GM19395 (cell line): Measurements from ENCODE around the gene PPIP5K1.
"Not testable (repeated sequence)": the region's sequence is repeated elsewhere in the genome, so short reads cannot be mapped to it uniquely, and the experiment has no call there.

Experiments used
- ATAC-seq: cut with Tn5 transposase; IDR thresholded peaks from one replicate; pipeline ENCODE4 v1.9.1; 2021; ENCODE audit warnings: mild to moderate bottlenecking, moderate library complexity; ENCODE audit not compliant: unreplicated experiment

The PPIP5K1 gene

DNA sequence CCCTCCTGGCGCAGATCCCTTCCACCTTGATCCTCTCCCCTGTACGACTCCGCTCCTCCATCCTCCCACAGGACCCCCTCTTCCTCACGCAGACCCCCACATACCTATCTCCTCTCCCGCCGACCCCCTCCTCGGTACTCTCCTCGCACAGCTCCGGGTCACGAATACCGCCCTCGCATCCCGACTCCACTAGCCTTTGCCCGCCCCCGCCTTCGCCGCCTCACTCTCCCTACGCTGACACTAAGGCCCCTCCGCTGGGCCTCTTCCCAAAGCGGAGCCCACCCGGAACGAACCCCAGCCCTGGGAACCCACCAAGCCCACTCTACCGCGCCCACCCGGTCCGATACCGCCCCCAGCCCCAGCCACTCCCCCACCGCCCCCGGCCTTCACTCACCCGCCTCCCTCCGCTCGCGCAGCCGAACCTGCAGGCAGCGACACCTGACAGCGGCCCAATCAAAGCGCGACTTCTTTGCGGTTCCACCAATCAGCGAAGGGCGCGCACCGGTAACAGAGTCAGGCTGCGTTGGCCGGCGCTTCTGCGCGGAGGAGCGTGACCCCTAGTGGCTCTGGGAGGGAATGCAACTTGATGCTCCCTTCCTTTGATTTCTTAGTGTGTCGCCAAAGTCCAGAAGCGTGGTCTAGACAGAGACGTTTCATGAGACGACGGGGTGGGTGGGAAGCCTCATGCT lies at the start of gene PPIP5K1:
Gene PPIP5K1 (minus strand): TSS at position 431 of the 689 bp plus-strand sequence. CDS start 5,704 bp downstream, outside the sequence.
- peak; percentile 95 for ATAC-seq

DNA sequence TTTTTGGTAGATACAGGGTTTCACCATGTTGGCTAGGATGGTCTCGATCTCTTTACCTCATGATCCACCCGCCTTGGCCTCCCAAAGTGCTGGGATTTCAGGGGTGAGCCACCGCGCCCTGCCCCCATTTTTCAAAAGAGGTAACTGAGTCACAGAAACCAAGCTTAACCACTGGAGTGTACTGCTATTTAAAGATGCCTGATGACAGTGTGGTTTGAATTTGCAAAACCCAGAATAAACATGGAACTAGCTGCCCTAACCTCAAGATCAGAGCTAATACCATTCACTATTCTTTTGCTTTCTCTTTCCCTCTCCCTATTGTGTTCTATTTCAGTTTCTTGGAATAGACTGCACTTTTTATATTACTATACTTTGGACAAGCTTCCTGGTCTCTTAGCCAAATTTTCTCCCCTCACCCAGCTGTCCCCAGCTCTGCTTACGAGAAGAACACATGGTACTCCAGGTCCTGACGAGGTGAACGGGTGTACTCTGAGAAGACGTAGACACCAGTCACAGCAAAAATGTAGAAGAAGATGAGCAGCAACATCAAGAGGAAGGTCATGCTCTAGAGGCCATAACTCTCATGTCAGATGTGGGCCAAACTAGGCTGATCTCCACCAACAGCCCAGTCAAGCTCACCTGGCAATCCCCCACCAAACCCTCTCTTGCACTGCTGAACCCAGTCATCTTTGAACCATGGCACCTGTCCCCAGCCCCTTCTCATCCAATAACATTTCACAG lies 48.6 kb upstream of the PPIP5K1 start:
- not testable (repeated sequence) for ATAC-seq

DNA sequence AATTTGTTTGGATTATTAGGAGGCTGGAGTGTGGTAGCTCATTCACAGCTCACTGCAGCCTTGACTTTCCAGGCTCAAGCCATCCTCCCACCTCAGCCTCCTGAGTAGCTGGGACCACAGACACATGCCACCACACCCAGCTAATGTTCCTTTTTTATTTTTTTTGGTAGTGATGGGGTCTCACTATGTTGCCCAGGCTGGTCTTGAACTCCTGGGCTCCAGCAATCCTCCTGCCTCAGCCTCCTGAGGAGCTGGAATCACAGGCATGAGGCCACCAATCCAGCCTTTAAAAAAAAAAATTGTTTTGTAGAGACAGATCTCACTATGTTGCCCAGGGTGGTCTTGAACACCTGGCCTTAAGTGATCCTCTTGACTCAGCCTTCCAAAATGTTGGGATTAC lies 36.9 kb upstream of the PPIP5K1 start:
- ATAC-seq: not testable (repeated sequence)

DNA sequence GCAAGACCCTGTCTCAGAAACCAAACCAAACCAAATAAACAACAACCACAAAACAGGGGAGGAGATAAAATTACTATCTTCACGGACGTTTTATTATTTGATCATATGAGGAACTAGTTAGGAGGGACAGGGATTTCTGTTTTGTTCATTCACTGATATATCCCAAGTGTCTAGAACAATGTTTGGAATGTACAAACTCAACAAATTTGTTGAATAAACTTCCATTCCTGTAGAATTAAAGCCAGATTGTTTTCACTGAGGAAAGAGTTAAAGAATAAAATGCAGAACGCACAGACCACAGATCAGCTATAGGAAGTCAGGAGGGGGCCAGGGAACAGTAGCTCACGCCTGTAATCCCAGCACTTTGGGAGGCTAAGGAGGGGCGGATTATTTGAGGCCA lies 35.1 kb upstream of the PPIP5K1 start:
- no peak for ATAC-seq

DNA sequence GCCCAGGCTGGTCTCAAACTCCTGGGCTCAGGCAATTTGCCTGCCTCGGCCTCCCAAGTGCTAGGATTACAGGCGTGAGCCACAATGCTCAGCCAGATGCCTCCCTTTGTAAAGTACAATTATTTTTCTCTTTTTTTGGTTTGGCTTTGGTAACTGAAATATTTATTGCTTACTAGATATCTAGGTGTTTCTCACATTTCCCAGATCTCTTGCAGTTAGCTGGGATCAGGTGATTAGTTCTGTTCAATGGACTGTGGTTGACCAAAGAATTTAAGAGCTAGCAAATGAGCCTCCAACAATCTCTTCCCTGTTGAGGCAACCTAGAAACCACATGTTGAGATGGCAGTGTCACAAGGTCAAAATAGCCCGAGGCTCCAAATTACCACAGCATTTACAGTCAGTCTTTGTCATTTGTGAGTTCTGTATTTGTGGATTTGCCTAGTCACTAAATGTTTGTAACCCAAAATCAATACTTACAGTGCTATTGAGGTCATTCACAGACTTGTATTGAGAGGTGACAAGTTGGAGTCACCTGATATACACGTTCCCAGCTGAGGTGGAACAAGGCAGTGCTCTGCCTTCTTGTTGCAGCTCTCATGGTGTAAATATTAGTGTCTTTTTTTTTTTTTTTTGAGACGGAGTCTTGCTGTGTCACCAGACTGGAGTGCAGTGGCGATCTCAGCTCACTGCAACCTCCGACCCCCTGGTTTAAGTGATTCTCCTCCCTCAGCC lies 32.2 kb upstream of the PPIP5K1 start:
- ATAC-seq: not testable (repeated sequence)

DNA sequence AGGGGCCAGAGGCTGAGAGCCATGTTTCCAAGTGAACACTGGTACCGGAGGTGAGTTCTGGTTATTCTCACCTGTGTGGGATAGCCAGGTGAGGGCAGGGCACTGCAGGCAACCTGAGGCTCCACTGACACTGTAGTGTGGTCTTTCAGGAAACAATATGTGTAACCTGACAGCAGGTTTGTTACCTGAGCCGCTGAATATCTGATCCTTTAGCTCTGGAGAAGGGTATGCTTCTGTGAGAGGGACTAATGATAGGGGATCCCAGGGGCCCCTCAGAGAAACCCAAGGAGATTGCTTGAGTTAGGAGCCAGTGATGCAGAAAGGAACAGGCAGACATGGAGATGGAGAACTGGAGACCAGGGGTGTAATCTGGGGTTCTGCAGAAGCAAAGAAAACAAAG lies 28.7 kb upstream of the PPIP5K1 start, which contains the start of gene STRC:
Gene STRC (minus strand): TSS at position 101 of the 400 bp plus-strand sequence. CDS start 78 bp downstream, at position 23.
- not testable (repeated sequence) for ATAC-seq

DNA sequence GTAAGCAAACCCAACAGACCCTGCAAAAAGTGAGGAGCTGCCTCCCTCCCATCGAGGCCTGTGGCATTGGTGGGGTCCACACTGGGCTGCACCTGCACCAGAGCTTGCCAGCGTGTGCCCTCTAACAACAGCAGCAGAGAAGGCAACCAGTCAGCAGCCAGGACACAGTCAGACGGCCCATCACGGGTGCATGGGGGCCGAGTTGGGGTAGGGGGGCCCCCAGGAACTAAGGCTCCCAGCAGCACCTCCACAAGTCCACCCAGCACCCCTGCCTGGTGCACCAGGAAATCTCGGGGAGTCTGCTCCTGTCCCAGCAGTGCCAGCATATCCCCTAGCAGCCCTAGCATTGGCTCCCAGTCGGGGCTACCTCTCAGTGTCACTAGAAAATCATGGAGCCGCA lies 27.7 kb upstream of the PPIP5K1 start:
- ATAC-seq: not testable (repeated sequence)

DNA sequence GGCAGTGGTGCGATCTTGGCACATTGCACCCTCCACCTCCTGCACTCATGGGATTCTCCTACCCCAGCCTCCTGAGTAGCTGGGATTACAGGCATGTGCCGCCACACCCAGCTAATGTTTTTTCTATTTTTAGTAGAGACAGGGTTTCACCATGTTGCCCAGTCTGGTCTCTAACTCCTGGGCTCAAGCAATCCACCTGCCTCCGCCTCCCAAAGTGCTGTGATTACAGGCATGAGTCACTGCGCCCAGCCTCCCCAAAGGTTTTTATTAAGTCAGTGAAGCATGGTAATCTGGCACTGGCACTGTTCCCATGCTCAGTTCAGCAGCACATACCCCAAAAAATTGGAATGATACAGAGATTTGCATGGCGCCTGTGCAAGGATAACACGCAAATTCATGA lies 12.2 kb upstream of the PPIP5K1 start:
- not testable (repeated sequence) for ATAC-seq

DNA sequence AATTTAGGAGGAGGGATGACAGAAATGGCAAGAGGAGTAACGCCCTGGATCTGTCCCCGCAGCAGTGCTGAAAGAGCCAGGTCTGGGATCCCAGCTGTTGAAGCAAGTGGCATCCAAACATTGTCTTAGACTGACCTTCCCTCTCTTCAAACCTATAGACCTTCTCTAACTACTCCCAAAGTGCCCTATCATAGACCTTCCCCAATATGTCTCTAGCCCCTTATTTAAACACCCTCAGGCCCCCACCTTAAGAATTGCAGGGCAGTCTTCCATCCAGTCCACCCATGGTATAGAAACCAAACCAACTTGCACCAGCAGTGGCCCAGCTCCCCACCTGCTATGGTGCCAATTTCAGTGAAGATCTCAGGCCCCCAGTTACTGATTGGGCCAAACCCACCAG lies 10.2 kb upstream of the PPIP5K1 start:
- not testable (repeated sequence) for ATAC-seq

DNA sequence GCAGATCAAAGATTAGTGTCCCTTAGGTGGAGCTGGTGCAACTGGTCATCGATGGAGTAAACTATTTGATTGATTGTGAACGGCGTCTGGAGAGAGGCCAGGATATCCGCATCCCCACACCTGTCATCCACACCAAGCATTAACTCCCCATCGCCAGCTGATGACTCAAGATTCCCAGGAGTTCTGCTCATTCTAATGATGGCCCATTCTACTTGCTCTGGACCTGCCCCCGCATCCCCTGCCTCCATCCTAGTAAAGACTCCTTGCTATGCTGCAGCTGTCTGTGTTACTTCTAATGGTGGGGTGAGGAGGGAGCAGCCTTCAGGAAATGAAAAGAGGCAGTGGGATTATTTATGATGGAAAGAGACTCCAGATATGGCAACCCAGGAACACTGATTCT lies 9.1 kb upstream of the PPIP5K1 start:
- ATAC-seq: not testable (repeated sequence)

DNA sequence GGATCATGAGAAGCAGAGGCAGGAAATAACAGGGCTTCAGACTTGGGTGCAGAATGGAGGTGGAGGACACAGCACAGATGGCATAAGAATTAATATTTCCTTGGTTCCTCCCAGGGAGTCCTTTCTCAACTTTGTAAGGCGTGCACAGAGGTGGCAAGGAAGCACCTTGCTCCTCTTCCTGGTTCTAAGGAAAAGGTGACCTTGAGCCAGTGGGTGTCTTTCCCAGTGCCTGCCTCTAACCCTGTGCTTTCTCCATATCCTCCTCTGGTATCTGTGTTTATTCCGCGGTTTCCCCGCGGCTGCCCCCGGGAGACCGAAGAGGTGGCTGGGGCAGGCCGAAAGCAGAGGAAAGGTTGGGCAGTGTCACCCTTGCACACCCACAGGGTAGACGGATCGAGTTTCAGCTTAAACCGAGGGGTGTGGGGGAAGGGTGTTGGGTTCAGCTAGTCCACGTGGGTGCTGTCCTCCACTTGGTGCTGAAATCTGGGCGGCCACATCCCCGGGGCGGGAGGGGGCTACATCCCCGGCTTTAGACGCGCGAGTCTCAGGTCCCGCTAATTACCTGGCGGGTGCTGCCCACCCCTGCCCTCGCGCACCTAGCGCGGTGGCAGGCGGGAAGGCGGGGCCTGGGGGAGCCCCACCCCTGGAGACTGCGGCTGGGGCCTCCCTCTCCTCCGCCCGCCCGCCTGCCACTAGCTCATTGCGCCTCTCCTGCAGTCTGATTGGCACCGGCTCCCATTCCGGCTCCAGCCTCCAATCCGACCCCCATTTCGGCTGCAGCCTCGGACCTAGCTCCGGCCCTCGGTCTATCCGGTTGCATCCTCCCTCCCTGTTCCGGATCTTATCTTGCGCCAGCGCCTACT lies 3.6 kb upstream of the PPIP5K1 start, which contains the start of gene CKMT1B:
Gene CKMT1B (plus strand): TSS at position 700 of the 863 bp plus-strand sequence. CDS start 192 bp downstream, outside the sequence.
- ATAC-seq: not testable (repeated sequence)

DNA sequence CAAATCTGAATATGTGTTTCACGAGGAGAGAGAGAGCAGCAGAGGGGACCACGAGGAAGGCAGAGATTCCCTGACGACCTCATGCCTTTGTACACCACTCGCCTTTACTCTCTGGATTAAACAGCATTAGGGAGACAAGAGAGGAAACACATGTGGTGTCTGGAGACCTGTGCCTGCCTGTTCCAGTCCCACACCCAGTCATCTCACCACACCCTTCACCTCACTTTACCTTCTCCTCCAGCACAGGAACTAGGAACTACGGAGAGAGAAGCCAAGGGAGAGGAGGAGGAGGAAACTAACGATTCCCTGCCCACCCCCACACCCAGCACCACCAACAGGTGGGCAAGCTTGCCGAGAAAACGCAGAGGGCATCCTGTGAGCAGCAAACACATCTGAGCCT lies 2.8 kb upstream of the PPIP5K1 start:
- not testable (repeated sequence) for ATAC-seq

DNA sequence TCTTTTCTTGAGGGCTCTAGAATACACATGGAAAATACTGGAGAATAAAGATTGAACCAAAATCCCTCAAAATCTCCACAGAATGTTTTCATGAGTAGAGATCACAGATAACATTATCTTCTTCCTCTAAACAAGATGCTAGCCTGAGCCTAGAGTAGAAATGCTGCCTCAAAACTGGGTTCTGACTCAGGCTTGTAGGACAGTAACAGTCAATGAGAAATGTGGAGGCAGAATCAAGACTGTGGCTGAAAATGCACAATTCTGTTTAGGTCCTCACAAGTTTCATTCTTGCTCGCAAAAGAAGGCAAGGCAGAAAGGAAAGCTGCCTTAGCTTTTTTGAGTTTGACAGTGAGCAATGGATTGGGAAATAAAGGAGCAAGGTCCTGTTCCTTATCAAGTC lies 15.4 kb downstream of the PPIP5K1 start:
- ATAC-seq: not testable (repeated sequence)

DNA sequence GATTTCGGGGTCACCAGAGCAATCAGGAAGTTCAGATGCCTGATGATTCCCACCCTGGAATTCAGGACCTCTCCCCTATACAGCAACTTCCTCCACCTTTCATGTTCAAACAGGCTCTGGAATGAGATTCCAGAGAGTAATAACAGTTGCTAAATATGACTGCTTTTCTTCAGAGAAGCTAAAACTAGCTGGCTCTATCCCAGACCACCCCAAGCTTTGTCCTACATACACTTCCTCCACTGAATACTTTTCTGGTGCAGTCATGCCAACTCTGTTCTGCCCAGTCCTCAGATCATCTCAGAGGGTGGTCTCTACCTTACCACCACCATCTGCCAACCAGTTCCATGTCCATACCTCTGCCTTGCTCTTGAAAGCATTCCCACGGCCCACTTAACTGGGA lies 23.4 kb downstream of the PPIP5K1 start:
- not testable (repeated sequence) for ATAC-seq

DNA sequence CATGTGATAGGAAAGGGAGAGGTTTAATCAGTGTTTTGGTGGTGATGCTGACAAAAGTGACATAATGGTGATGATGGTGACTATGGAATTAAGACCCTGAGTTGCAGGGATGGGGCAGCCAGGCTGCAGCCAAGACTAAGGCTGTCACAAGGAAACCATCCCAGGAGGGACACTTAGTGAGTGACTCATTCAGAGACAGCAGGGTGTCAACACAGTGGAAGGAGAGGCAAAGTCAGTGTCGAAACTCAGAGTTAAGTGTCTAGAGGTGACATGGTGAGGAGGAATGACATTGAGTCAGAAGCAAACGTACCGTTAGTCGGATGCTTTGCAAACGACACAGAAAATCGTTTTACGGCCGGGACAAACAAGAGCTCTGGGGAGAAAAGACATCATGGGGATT lies 26.2 kb downstream of the PPIP5K1 start:
- not testable (repeated sequence) for ATAC-seq

DNA sequence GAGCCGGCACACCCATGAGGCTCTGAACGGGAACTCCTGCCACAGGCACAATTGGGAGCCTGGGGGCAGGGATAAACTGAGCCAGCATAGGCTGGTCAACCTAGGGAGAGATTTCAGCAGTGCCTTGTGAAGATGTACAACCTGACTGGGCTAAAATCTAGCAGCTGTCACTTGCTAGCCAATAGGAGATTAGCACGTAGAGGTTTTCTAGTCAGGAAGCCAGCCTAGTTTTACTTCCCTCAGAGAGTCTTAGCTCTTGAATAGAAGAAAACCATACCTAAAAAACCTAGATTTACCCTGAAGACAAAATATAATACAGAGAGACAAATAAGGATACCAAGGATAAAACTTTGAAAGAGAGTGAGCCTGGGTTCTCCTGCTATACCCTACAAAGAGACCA lies 27.3 kb downstream of the PPIP5K1 start:
- not testable (repeated sequence) for ATAC-seq

DNA sequence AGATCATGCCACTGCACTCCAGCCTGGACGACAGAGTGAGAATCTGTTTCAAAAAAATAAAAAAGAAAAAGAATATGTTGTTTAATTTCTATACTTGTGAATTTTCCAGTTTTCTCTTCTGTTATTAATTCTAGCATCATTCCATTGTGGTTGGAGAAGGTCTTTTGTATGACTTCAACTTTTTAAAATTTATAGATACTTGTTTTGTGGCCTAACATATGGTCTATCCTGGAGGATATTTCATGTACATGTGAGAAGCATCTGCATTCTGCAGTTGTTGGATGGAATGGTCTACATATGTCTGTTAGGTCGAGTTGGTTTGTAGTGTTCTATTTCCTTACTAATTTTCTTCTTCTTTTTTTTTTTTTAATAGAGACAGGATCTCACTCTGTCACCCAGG lies 37.0 kb downstream of the PPIP5K1 start:
- no peak for ATAC-seq

DNA sequence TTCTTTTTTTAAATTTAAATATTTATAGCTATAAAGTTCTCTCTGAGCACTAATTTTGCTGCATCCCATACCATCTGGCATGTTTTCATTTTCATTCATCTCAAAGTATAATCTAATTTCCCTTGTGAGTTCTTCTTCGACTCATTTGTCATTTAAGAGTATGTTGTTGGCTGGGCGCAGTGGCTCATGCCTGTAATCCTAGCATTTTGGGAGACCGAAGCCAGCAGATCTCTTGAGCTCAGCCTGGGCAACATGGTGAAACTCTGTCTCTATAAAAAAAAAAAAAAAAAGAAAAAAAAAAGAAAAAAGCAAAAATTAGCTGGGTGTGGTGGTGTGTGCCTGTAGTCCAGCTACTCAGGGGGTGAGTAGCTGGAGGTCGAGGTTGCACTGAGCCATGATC lies 37.8 kb downstream of the PPIP5K1 start:
- ATAC-seq: no peak

DNA sequence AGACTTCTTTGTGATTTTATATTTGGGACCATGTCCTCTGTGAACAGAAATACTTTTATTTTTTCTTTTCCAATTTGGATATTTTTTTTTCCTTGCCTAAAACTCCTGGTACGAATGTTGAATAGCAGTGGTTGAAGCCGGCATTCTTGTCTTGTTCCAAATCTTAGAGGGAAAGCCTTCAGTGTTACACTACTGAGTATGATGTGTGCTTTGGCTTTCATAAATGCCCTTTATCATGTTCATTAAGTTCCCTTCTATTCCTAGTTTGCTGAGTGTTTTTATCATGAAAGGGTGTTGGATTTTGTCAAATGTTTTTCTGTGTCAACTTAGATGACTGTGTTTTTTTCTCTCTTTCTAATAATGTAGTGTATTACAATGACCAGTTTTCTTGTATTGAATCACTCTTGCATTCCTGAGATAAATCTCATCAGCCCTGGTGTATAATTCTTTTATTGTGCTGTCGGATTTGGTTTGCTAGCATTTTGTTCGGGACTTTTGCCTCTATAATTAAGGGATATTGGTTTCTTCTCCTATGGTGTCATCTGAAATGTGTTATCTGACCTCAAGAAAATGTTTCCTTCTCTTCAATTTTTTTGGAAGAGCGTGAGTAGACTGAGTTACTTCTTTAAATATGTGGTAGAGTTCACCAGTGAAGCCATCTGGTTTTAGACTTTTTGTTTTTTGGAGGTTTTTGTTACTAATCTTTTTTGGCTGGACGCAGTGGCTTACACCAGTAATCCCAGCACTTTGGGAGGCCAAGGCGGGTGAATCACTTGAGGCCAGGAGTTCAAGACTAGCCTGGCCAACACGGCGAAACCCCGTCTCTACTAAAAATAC lies 39.3 kb downstream of the PPIP5K1 start:
- no peak for ATAC-seq
